Fibroblast of villous mesenchyme (primary cell): Measurements from ENCODE around the gene ELFN1. TPM values are rescaled to one million over a fixed set of nuclear protein-coding genes. Genes with fewer than 3 reads are reported as not detected.
"Not testable (repeated sequence)": the region's sequence is repeated elsewhere in the genome, so short reads cannot be mapped to it uniquely, and the experiment has no call there.

Experiments
- DNase-seq: peaks from one replicate; pipeline ENCODE4 v3.0.0-alpha.2; 2010; ENCODE audit warnings: low read depth
- H3K4me3 ChIP-seq: 2 replicates; pipeline ENCODE4 v1.5.1; 2011; ENCODE audit warnings: low read depth, mild to moderate bottlenecking, low read length
- CTCF ChIP-seq: IDR thresholded peaks from 2 replicates; pipeline ENCODE4 v1.5.1; 2012; ENCODE audit warnings: low read depth, mild to moderate bottlenecking, low read length; ENCODE audit not compliant: insufficient read depth
- total RNA-seq: library from RNA; depleted of rRNA; stranded (reverse); fragments of >200 nt; gene quantifications from 2 replicates; pipeline ENCODE4 v1.2.3, GENCODE V29; 2012

ELFN1 gene
- total RNA-seq, 1 donor: 0.86 TPM

- TF ChIP-seq CTCF: peak; percentile 37
- H3K4me3 ChIP-seq: no peak overlapping the region
- peak; percentile 16 for DNase-seq
These were observed 88.2 kb downstream of the ELFN1 start for GRCh38 chr7:1758028-1758858.

- no peak for DNase-seq
- TF ChIP-seq CTCF: no peak
- H3K4me3 ChIP-seq: no peak overlapping the region
These were observed 88.9 kb downstream of the ELFN1 start for GRCh38 chr7:1758859-1759521.

- DNase-seq: no peak
- TF ChIP-seq CTCF: no peak
- no peak overlapping the region for H3K4me3 ChIP-seq
These were observed 91.0 kb downstream of the ELFN1 start for GRCh38 chr7:1761097-1761496.

- DNase-seq: no peak
- TF ChIP-seq CTCF: no peak
- no peak overlapping the region for H3K4me3 ChIP-seq
These were observed 91.7 kb downstream of the ELFN1 start for GRCh38 chr7:1761774-1762173.

- no peak for DNase-seq
- H3K4me3 ChIP-seq: no peak overlapping the region
- TF ChIP-seq CTCF: no peak
These were observed 92.3 kb downstream of the ELFN1 start for GRCh38 chr7:1762238-1762945.

- no peak for DNase-seq
- no peak for TF ChIP-seq CTCF
- H3K4me3 ChIP-seq: no peak overlapping the region
These were observed 93.0 kb downstream of the ELFN1 start for GRCh38 chr7:1763033-1763432.

GRCh38 chr7:1763911-1764310 lies 93.8 kb downstream of the ELFN1 start:
- not testable (repeated sequence) for H3K4me3 ChIP-seq

More at GRCh38 chr7:1763911-1764310, 93.8 kb downstream of the ELFN1 start:
- not testable (repeated sequence) for DNase-seq
